ENCODE results near the gene SYNPO2.
A peak's percentile ranks its signal among the peaks of the same experiment; 100 is the strongest.
"Not testable (repeated sequence)": the region's sequence is repeated elsewhere in the genome, so short reads cannot be mapped to it uniquely, and the experiment has no call there.

Gene SYNPO2

DNA sequence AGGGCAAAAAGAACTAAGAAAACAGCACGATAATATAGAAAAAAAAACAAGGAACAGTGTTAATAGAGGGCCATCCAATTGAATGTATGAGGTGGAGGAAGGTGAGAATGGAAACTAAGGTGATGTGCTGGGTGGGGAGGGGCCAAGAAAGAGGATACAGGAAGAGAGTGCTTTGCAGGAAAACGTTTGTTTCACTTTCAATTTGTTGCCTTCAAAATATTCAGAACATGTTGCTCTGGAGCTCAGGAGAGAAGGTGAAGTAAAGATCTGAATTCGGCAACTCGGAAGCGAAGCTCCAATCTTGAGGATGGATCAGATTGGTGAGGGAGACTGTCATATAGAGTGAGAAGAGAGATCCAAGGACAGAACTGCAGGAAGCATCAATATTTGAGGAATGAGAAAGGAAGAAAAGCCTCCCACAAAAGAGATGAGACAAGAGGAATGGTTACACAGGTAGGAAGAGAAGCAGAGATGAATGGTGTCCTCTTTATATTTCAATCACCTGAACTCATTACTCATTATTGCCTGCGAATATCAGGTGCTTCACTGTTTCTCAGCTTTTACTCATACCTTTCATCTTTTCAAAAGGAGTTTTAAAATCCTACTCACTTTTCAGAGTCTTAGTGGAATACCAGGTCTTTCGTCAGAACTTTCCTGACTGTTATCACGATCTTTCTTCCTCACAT is 38.0 kb upstream of the SYNPO2 start:
- no peaks in the 10 kb centered on the region for H3K27me3 ChIP-seq (ENCODE audit: control insufficient read depth, insufficient read depth, low read length)
- DNase-seq (ENCODE audit: low read depth, low spot score), result no peak
- H3K27ac ChIP-seq (ENCODE audit: low read length), result peak overlapping the region; percentile 99
- H3K9me3 ChIP-seq (ENCODE audit: control insufficient read depth, insufficient read depth, low read length), result no peaks in the 10 kb centered on the region
- no peaks in the 10 kb centered on the region for H3K4me1 ChIP-seq (ENCODE audit: control insufficient read depth, insufficient read depth, low read length)
- H3K4me3 ChIP-seq (ENCODE audit: low read length), result peak overlapping the region; percentile 61; the same call in 1 of the 2 replicates
- WGBS (ENCODE audit: insufficient coverage, insufficient read length), result no CpG with 5 or more reads among the region's 8 CpGs
- no peaks in the 10 kb centered on the region for H3K36me3 ChIP-seq (ENCODE audit: control insufficient read depth, insufficient read depth, low read length)

DNA sequence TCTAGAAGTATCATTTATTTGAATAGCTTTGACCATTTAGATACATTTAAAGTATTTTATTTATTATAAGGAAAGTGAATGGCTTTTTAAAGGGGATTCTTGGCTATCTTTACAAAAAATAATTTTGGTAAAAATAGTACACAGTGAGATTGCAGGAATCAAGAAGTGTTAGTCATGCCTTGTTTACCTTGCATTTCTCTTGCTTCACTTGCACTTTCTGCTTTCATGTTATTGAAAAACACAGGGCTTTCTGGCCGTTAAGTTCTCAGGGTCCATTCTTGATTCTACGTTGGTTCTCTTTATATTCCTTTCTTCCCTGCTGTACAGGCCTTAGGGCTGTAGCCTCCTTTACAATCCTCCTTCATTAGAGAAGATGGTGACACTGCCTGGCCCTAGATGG is 30.9 kb upstream of the SYNPO2 start:
- DNase-seq (ENCODE audit: low read depth, low spot score), result no peak
- WGBS (ENCODE audit: insufficient coverage, insufficient read length), result no CpG with 5 or more reads among the region's 2 CpGs
- Histone ChIP-seq H3K9me3 (ENCODE audit: control insufficient read depth, insufficient read depth, low read length) (no peaks in the 10 kb centered on the region), H3K4me1 (ENCODE audit: control insufficient read depth, insufficient read depth, low read length) (no peaks in the 10 kb centered on the region), H3K36me3 (ENCODE audit: control insufficient read depth, insufficient read depth, low read length) (no peaks in the 10 kb centered on the region), H3K27me3 (ENCODE audit: control insufficient read depth, insufficient read depth, low read length) (no peaks in the 10 kb centered on the region), H3K4me3 (ENCODE audit: low read length) (no peak overlapping the region), H3K27ac (ENCODE audit: low read length) (no peak overlapping the region)

DNA sequence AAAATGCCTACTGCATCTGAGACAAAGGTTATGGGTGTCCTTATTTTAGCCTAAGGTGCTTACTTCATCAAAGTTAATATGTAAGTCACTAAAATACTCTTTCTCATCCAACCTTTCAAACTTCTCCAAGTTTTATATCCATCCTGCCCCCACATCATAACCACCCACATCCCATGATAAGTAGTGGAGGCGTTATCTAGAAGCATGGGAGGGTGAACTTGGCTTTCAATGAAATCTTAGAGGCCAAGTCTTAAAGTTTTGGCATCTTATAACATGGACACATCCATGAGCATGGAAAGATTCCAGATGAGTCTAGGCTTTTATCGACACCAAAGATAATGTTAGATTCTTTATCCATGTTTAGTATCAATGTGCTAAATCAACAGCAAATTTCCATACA is 29.9 kb upstream of the SYNPO2 start:
- WGBS (ENCODE audit: insufficient coverage, insufficient read length), result no CpG with 5 or more reads among the region's 2 CpGs

DNA sequence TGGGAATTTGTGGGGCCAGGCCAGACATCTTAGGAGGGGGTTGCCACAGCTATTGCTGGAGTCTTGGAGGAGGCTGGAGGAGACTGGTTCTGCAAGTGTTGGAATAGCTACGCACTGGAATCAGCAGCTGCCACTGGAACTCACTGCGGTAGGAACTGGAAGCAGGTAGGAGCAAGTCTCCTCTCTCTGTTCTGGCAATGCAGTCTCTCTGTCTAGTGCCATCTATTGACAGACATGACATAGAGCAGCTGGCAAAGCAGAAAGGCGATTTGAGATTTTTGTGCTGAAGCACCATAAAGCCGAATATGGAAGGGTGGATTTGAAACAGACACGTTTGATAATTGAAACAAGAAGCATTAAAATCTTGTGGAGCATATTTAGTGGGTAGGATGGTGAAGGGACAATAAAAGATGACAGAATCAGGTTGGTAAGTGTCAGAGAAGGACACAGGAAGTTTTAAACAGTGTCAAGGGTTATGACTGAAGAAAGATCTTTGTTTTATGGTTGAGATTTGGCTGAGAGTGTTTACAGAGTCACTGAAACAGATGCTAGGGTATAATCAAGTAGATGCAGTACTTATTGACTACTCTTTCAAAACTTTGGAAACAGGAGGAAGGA is 23.5 kb upstream of the SYNPO2 start:
- Histone ChIP-seq H3K36me3 (ENCODE audit: control insufficient read depth, insufficient read depth, low read length) (no peaks in the 10 kb centered on the region), H3K4me3 (ENCODE audit: low read length) (no peak overlapping the region), H3K27me3 (ENCODE audit: control insufficient read depth, insufficient read depth, low read length) (no peaks in the 10 kb centered on the region), H3K27ac (ENCODE audit: low read length) (no peak overlapping the region), H3K9me3 (ENCODE audit: control insufficient read depth, insufficient read depth, low read length) (no peaks in the 10 kb centered on the region), H3K4me1 (ENCODE audit: control insufficient read depth, insufficient read depth, low read length) (no peaks in the 10 kb centered on the region)
- peak; percentile 55 for DNase-seq (ENCODE audit: low read depth, low spot score)
- no CpG with 5 or more reads among the region's 5 CpGs for WGBS (ENCODE audit: insufficient coverage, insufficient read length)

More for the DNA sequence above, 29.9 kb upstream of the SYNPO2 start:
- Histone ChIP-seq H3K27ac (ENCODE audit: low read length) (no peak overlapping the region), H3K4me1 (ENCODE audit: control insufficient read depth, insufficient read depth, low read length) (no peaks in the 10 kb centered on the region), H3K9me3 (ENCODE audit: control insufficient read depth, insufficient read depth, low read length) (no peaks in the 10 kb centered on the region), H3K36me3 (ENCODE audit: control insufficient read depth, insufficient read depth, low read length) (no peaks in the 10 kb centered on the region), H3K4me3 (ENCODE audit: low read length) (no peak overlapping the region), H3K27me3 (ENCODE audit: control insufficient read depth, insufficient read depth, low read length) (no peaks in the 10 kb centered on the region)
- DNase-seq (ENCODE audit: low read depth, low spot score), result no peak

DNA sequence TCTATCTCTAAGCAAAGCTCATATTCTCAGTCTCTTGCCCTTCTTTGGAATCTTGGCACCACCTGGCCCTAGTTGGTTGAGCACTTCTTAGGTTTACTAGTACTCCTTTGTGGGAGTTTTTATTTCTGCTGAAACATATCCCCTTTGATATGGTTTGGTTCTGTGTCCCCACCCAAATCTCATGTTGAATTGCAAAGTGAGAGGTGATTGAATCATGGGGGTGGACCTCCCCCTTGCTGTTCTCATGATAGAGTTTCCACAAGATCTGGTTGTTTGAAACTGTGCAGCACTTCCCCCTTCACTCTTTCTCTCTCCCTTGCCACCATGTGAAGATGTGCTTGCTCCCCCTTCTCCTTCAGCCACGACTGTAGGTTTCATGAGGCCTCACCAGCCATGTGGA is 22.2 kb upstream of the SYNPO2 start:
- no peak for DNase-seq (ENCODE audit: low read depth, low spot score)
- Histone ChIP-seq H3K27me3 (ENCODE audit: control insufficient read depth, insufficient read depth, low read length) (no peaks in the 10 kb centered on the region), H3K27ac (ENCODE audit: low read length) (no peak overlapping the region), H3K4me3 (ENCODE audit: low read length) (no peak overlapping the region), H3K36me3 (ENCODE audit: control insufficient read depth, insufficient read depth, low read length) (no peaks in the 10 kb centered on the region), H3K9me3 (ENCODE audit: control insufficient read depth, insufficient read depth, low read length) (no peaks in the 10 kb centered on the region), H3K4me1 (ENCODE audit: control insufficient read depth, insufficient read depth, low read length) (no peaks in the 10 kb centered on the region)
- WGBS (ENCODE audit: insufficient coverage, insufficient read length), result no CpG with 5 or more reads among the region's 1 CpG

DNA sequence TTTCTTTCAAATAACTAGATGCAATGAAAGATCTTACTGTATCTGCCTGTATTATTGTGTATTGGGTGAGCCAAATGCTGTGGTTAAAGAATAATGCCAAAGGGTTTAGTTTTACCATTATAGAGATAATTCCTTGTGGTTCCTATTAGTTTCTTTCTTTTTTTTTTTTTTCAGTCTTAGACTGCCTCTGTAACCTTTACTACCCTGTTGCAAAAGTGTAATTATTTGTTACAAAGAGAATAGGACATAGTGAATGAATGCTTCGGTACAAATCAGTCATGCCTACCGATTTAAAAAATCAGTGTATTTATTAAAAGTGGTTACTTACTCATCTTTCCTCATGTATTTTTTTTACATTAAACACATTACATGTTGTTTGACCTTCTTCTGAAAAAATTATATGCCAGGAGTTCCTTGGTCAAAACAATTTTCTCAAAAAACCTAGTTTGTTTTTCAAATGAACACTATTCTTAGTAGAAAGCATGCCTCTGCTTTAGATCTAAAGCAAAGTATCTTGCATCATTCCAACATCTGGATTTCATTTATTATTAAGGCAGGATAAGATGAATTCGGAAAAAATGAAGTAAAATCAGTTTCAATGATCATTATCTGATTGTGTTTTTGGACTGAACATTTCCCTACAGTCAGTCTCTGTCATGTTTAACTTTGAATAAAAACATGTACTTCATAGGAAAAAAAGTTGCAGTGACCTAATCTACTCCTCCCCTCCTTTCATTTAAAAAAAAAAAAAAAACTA is 21.2 kb upstream of the SYNPO2 start:
- Histone ChIP-seq H3K27ac (ENCODE audit: low read length) (no peak overlapping the region), H3K9me3 (ENCODE audit: control insufficient read depth, insufficient read depth, low read length) (no peaks in the 10 kb centered on the region), H3K36me3 (ENCODE audit: control insufficient read depth, insufficient read depth, low read length) (no peaks in the 10 kb centered on the region), H3K4me1 (ENCODE audit: control insufficient read depth, insufficient read depth, low read length) (no peaks in the 10 kb centered on the region), H3K4me3 (ENCODE audit: low read length) (no peak overlapping the region), H3K27me3 (ENCODE audit: control insufficient read depth, insufficient read depth, low read length) (no peaks in the 10 kb centered on the region)
- DNase-seq (ENCODE audit: low read depth, low spot score), result no peak
- no CpG with 5 or more reads among the region's 3 CpGs for WGBS (ENCODE audit: insufficient coverage, insufficient read length)

DNA sequence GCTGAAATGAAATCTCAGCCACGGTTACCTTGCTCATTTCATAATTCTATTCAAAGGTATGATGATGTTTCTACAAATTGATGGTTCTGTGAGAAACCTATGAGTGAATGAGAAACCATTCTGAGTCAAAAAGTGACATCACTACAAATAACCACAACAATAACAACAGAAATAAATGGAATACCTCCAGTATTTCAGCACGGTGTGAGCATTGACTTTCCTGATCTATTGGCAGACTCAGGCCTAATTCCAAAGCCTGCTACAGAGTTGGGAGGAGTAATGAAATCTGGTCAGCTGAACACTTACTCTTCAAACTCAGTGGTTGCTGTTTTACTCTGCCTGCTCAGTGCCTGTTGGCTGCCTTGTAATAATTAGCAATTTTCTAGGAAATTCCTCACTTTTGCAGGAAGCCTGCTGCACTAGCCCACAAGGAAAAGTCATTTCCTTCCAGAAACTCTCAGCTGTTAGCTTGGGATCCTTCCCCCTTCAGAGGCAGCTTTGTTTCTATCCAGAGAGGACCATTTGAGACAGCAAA is 18.8 kb upstream of the SYNPO2 start:
- Histone ChIP-seq H3K9me3 (ENCODE audit: control insufficient read depth, insufficient read depth, low read length) (no peaks in the 10 kb centered on the region), H3K4me3 (ENCODE audit: low read length) (no peak overlapping the region), H3K4me1 (ENCODE audit: control insufficient read depth, insufficient read depth, low read length) (no peaks in the 10 kb centered on the region), H3K27ac (ENCODE audit: low read length) (no peak overlapping the region), H3K36me3 (ENCODE audit: control insufficient read depth, insufficient read depth, low read length) (no peaks in the 10 kb centered on the region), H3K27me3 (ENCODE audit: control insufficient read depth, insufficient read depth, low read length) (no peaks in the 10 kb centered on the region)
- DNase-seq (ENCODE audit: low read depth, low spot score), result no peak
- no CpG with 5 or more reads among the region's 2 CpGs for WGBS (ENCODE audit: insufficient coverage, insufficient read length)

DNA sequence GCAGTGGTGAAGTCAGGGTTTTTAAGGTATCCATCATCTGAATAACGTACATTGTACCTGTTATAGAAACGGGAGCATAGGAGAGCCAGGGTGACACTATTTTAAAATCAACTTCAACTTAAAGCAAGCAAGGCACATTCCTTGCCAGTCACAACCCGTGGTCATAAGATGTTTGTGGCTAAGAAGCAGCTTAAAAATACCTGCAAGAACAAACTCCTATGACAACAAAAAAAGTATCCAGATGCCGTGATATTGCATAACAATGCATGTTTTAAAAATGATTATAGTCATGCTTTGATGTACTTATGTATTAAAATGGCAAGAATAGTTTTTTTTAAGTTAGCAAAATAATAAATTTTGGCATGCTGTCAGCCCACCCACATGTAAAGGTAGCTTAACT is 16.5 kb upstream of the SYNPO2 start:
- Histone ChIP-seq H3K4me1 (ENCODE audit: control insufficient read depth, insufficient read depth, low read length) (no peaks in the 10 kb centered on the region), H3K36me3 (ENCODE audit: control insufficient read depth, insufficient read depth, low read length) (no peaks in the 10 kb centered on the region), H3K27me3 (ENCODE audit: control insufficient read depth, insufficient read depth, low read length) (no peaks in the 10 kb centered on the region), H3K9me3 (ENCODE audit: control insufficient read depth, insufficient read depth, low read length) (no peaks in the 10 kb centered on the region), H3K27ac (ENCODE audit: low read length) (no peak overlapping the region), H3K4me3 (ENCODE audit: low read length) (no peak overlapping the region)
- DNase-seq (ENCODE audit: low read depth, low spot score), result no peak
- no CpG with 5 or more reads among the region's 4 CpGs for WGBS (ENCODE audit: insufficient coverage, insufficient read length)

DNA sequence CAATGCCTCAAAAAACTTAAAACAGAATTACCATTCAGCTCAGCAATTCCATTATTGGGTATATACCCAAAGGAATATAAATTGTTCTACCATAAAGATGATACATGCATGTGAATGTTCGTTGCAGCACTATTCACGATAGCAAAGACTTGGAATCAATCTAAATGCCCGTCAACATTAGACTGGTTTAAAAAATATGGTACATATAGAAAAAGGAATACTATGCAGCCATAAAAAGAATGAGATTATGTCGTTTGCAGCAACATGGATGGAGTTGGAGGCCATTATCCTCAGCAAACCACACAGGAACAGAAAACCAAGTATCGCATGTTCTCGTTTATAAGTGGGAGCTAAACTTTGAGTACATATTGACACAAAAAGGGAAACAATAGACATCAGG is 10.9 kb upstream of the SYNPO2 start:
- H3K9me3 ChIP-seq (ENCODE audit: control insufficient read depth, insufficient read depth, low read length), result no peaks in the 10 kb centered on the region
- 0 out of 2 replicates have a peak, but pooled peaks cover 2% of the 10 kb centered on the region for H3K4me1 ChIP-seq (ENCODE audit: control insufficient read depth, insufficient read depth, low read length)
- no CpG with 5 or more reads among the region's 6 CpGs for WGBS (ENCODE audit: insufficient coverage, insufficient read length)
- no peaks in the 10 kb centered on the region for H3K27me3 ChIP-seq (ENCODE audit: control insufficient read depth, insufficient read depth, low read length)
- no peaks in the 10 kb centered on the region for H3K36me3 ChIP-seq (ENCODE audit: control insufficient read depth, insufficient read depth, low read length)
- no peak overlapping the region for H3K27ac ChIP-seq (ENCODE audit: low read length)
- H3K4me3 ChIP-seq (ENCODE audit: low read length), result no peak overlapping the region
- no peak for DNase-seq (ENCODE audit: low read depth, low spot score)

DNA sequence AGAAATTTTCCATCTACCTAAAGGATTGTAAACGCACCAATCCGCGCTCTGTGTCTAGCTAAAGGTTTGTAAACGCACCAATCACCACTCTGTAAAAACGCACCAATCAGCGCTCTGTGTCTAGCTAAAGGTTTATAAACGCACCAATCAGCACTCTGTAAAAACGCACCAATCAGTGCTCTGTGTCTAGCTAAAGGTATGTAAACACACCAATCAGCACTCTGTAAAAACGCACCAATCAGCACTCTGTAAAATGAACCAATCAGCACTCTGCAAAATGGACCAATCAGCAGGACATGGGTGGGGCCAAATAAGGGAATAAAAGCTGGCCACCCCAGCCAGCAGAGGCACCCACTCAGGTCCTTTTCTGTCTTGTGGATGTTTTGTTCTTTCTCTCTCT is 10.1 kb upstream of the SYNPO2 start:
- H3K9me3 ChIP-seq (ENCODE audit: control insufficient read depth, insufficient read depth, low read length); DNase-seq (ENCODE audit: low read depth, low spot score); H3K27ac ChIP-seq (ENCODE audit: low read length); H3K27me3 ChIP-seq (ENCODE audit: control insufficient read depth, insufficient read depth, low read length); H3K4me1 ChIP-seq (ENCODE audit: control insufficient read depth, insufficient read depth, low read length); H3K36me3 ChIP-seq (ENCODE audit: control insufficient read depth, insufficient read depth, low read length); H3K4me3 ChIP-seq (ENCODE audit: low read length): not testable (repeated sequence)
- no CpG with 5 or more reads among the region's 9 CpGs for WGBS (ENCODE audit: insufficient coverage, insufficient read length)

All from iPS DF 6.9 (cell line).